Calu3 (cell line): ENCODE results near the gene PSME4. TPM values are rescaled to one million over a fixed set of nuclear protein-coding genes. Genes with fewer than 3 reads are reported as not detected.
"Not testable (repeated sequence)": the region's sequence is repeated elsewhere in the genome, so short reads cannot be mapped to it uniquely, and the experiment has no call there.

Experiments
- BruUV-seq: library from RNA; stranded (reverse); fragments of 400-500 nt; replicated peaks from 2 replicates; lab custom pipeline; 2021; lab: Mats Ljungman, UMichigan
- CTCF ChIA-PET: fragments of 300-600 bp; sonication (Branson Sonifier 250); formaldehyde crosslinking; loops from one replicate; lab custom pipeline; 2022; ENCODE audit warnings: antibody characterized with exemption; lab: Charles Lee
- DNase-seq: peaks from one replicate; pipeline ENCODE4 v3.0.0; 2022
- H3K27ac Mint-ChIP-seq: one replicate; pipeline ENCODE4 v1.8.0; 2022; ENCODE audit warnings: mixed read lengths; ENCODE audit not compliant: unreplicated experiment
- H3K27me3 Mint-ChIP-seq: one replicate; pipeline ENCODE4 v1.8.0; 2022; ENCODE audit warnings: mixed read lengths; ENCODE audit not compliant: unreplicated experiment
- H3K36me3 Mint-ChIP-seq: one replicate; pipeline ENCODE4 v1.8.0; 2022; ENCODE audit warnings: mild to moderate bottlenecking, moderate library complexity, mixed read lengths; ENCODE audit not compliant: insufficient read depth, unreplicated experiment
- H3K4me1 Mint-ChIP-seq: one replicate; pipeline ENCODE4 v1.8.0; 2022; ENCODE audit warnings: mild to moderate bottlenecking, low read depth, mixed read lengths; ENCODE audit not compliant: unreplicated experiment
- H3K4me3 Mint-ChIP-seq: one replicate; pipeline ENCODE4 v1.8.0; 2022; ENCODE audit warnings: mild to moderate bottlenecking, low read depth, moderate library complexity, mixed read lengths; ENCODE audit not compliant: unreplicated experiment
- H3K9me3 Mint-ChIP-seq: one replicate; pipeline ENCODE4 v1.8.0; 2022; ENCODE audit warnings: low read depth, mixed read lengths; ENCODE audit not compliant: unreplicated experiment
- intact Hi-C: fragments of 100-400 bp; cut with micrococcal nuclease; formaldehyde crosslinking; loops from one replicate; pipeline ENCODE4 v1.10.0; 2022; ENCODE audit not compliant: unreplicated experiment
- total RNA-seq: library from RNA; stranded (reverse); gene quantifications from 2 replicates; pipeline ENCODE4 v1.2.3, GENCODE V29; 2022
- TF ChIP-seq, protein P1 (sequence below): fragments of 200-600 bp; IDR thresholded peaks from one replicate; pipeline ENCODE4 v1.8.0; 2022; ENCODE audit warnings: antibody characterized with exemption; ENCODE audit not compliant: unreplicated experiment

The PSME4 gene
- total RNA-seq, 1 experiment from 2014 or later, result 58.4 TPM

DNA sequence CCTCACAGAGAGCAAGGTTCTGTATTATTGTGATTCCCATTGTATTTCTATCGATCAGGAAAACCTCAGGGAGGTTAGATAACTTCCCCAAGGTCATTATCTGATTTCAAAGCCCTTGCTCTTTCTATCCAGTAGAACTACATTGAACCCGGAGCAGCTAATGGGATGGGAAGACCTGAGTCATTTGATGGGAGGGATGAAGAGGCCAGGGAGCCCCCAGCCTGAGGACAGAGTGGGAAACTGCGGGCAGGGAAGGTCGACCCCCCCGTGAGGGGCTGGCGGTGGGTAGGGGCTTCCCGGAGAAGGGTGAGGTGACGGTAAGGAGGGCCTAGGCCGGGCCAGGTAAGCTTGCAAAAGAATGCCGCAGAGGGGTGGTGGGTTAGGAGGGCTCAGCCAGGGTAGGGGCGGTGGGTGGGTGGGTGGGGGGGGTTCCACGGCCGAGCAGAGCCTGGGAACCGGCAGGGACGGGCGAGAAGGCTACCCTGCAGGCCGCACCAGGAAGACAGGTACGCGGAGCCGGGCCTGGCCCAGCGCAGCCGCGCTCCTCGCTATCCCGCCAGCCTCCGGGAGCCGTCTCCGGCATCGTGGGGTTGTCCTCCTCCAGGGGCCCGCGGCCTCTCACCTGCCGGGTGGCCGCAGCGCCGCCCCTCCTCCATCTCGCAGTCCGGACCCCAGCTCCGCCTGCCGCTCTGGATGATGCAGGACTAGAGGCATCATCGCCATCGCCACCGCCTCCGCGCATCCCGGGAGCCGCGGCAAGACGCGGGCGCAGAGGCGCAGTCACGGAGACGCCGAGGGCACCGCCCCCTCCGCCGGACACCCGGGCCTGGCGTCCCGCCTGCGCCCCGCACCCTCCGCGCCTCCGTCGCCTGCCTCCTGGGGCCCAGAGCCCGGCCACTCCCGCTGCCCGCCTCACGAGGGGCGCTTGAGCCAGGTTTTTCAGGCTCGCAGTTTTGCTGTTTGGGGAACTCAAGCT, 111.3 kb downstream of the PSME4 start, which contains the start of gene GPR75:
Gene GPR75, minus strand, starts transcription at position 762 of the 976 bp plus-strand sequence. CDS start 5,211 bp downstream, outside the sequence.
- TF ChIP-seq, protein P1, sequence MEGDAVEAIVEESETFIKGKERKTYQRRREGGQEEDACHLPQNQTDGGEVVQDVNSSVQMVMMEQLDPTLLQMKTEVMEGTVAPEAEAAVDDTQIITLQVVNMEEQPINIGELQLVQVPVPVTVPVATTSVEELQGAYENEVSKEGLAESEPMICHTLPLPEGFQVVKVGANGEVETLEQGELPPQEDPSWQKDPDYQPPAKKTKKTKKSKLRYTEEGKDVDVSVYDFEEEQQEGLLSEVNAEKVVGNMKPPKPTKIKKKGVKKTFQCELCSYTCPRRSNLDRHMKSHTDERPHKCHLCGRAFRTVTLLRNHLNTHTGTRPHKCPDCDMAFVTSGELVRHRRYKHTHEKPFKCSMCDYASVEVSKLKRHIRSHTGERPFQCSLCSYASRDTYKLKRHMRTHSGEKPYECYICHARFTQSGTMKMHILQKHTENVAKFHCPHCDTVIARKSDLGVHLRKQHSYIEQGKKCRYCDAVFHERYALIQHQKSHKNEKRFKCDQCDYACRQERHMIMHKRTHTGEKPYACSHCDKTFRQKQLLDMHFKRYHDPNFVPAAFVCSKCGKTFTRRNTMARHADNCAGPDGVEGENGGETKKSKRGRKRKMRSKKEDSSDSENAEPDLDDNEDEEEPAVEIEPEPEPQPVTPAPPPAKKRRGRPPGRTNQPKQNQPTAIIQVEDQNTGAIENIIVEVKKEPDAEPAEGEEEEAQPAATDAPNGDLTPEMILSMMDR, result no peak
- BruUV-seq, result no TSS peak
- H3K9me3 Mint-ChIP-seq, result no peaks in the 10 kb centered on the region
- peaks cover 22% of the 10 kb centered on the region for H3K4me1 Mint-ChIP-seq
- H3K27ac Mint-ChIP-seq, result no peak within 1 kb of the TSS
- H3K36me3 Mint-ChIP-seq, result peaks cover 9% of the 10 kb centered on the region
- no peak for DNase-seq
- H3K4me3 Mint-ChIP-seq, result no peak within 1 kb of the TSS
- CTCF ChIA-PET, result interaction anchor here (0.6 kb wide), 1 partner anchor 45 kb away, joined by 4 read pairs; no protein-coding TSS in a partner anchor
- intact Hi-C loops, result no loop called here
- no peaks in the 10 kb centered on the region for H3K27me3 Mint-ChIP-seq

DNA sequence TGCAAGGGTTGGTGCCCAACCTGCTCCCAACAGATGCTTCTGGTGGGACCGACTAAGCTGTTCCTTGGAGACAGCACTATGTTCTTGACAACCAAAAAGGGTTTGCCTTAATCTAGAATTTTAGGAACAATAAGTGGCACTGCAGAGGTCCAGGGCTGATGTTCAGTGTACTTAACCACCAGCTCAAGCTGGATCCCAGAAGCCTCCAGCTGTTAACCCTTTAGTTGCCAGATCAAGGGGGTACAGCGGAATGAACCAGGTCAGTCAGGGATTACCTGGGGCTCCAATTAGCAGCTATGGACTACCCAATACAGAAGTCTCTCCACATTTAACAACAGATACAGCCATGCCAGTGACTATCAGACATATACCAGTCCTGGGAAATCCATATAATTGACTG, 114.5 kb downstream of the PSME4 start:
- CTCF ChIA-PET, result no interaction called here
- H3K27ac Mint-ChIP-seq, result no peak overlapping the region
- H3K4me1 Mint-ChIP-seq, result peaks cover 22% of the 10 kb centered on the region
- DNase-seq, result no peak
- H3K36me3 Mint-ChIP-seq, result peaks cover 10% of the 10 kb centered on the region
- H3K9me3 Mint-ChIP-seq, result no peaks in the 10 kb centered on the region
- intact Hi-C loops, result no loop called here
- no peaks in the 10 kb centered on the region for H3K27me3 Mint-ChIP-seq
- BruUV-seq, result no TSS peak
- TF ChIP-seq, protein P1, result no peak
- H3K4me3 Mint-ChIP-seq, result no peak overlapping the region

DNA sequence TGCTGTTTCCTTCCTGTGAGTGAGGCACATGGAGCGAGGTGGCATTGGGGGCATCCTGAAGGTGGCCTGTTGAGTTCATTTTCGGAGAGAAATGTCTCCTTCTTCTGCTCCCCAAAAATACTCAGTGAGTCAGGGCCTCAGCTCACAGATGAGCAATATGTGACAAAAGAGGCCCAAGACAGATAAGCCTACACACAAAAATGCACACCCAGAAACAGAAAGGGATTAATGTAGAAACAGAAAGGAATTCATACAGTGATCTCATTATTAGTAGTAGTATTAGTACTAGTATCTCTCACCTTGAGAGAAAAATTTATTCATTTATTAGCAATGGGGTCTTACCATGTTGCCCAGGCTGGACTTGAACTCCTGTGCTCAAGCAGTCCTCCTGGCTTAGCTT, 116.1 kb downstream of the PSME4 start:
- DNase-seq, result no peak
- Mint-ChIP-seq H3K36me3 (peaks cover 10% of the 10 kb centered on the region), H3K27ac (no peak overlapping the region), H3K4me1 (peaks cover 22% of the 10 kb centered on the region), H3K4me3 (no peak overlapping the region), H3K27me3 (no peaks in the 10 kb centered on the region), H3K9me3 (no peaks in the 10 kb centered on the region)
- TF ChIP-seq, protein P1, result no peak
- CTCF ChIA-PET, result no interaction called here
- intact Hi-C loops, result no loop called here
- no TSS peak for BruUV-seq

DNA sequence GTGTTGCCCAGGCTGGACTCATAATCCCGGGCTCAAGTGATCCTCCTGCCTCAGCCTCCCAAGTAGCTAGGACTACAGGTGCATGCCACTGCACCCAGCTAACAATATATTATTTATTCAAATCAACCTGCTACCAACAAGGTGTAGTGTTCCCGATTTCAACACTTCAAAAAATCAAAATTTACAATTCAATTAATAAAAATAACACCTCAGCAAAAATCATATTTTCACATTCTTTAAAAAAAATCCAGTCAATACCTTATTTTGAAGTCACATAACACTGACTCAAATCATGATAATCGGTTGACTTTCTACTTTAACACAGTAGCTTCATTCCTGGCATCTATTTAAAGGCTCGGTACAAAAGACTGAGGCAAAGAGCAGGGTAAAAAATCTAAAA, 118.3 kb downstream of the PSME4 start:
- intact Hi-C loops, result no loop called here
- CTCF ChIA-PET, result interaction anchor here (0.7 kb wide), 1 partner anchor 16 kb away, joined by 3 read pairs; no protein-coding TSS in a partner anchor
- Mint-ChIP-seq H3K4me3 (no peak overlapping the region), H3K27ac (no peak overlapping the region), H3K9me3 (no peaks in the 10 kb centered on the region), H3K4me1 (peaks cover 22% of the 10 kb centered on the region), H3K36me3 (peaks cover 18% of the 10 kb centered on the region), H3K27me3 (no peaks in the 10 kb centered on the region)
- TF ChIP-seq, protein P1, result no peak
- no TSS peak for BruUV-seq
- DNase-seq, result no peak

DNA sequence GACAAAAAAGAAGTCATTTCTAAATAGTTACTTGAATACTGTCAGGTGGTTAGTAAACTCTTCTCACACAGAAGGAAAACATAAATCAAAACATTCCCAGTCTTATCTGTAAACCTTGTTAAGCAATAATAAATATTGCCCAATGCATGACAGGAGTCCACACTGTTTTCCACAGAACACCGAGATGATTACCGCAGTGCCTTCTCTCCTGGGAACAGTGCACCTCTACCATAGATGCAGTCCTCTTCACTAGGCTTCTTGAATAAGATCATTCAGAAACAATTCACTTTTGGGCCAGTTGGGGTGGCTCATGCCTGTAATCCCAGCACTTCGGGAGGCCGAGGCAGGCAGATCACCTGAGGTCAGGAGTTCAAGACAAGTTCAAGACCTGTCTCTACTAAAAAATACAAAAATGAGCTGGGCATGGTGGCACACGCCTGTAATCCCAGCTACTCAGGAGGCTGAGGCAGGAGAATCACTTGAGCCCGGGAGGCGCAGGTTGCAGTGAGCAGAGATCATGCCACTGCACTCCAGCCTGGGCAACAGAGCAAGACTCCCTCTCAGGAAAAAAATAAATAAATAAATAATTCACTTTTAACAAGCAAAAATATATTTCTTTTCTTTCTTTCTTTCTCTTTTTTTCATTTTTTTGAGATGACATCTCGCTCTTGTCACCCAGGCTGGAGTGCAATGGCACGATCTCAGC, 119.6 kb downstream of the PSME4 start:
- H3K27me3 Mint-ChIP-seq, BruUV-seq, DNase-seq, intact Hi-C loops, CTCF ChIA-PET, H3K27ac Mint-ChIP-seq, H3K9me3 Mint-ChIP-seq, H3K4me3 Mint-ChIP-seq: not testable (repeated sequence)
- peaks cover 22% of the 10 kb centered on the region for H3K36me3 Mint-ChIP-seq
- peaks cover 13% of the 10 kb centered on the region for H3K4me1 Mint-ChIP-seq
